T-helper 1 cell treated with Interleukin-12 subunit alpha and Interleukin-12 subunit beta and Interleukin-4 antibody, amounts not matched to agents 30 μg/mL and 1 μg/mL, for 36 hours (primary cell): ENCODE data around the gene EGFL7.
A peak's percentile ranks its signal among the peaks of the same experiment; 100 is the strongest.
"Not testable (repeated sequence)": the region's sequence is repeated elsewhere in the genome, so short reads cannot be mapped to it uniquely, and the experiment has no call there.

ENCODE experiments used
- H3K27ac Mint-ChIP-seq: one replicate; pipeline ENCODE4 v1.8.0; 2021; ENCODE audit warnings: mild to moderate bottlenecking, mixed read lengths
- H3K27me3 Mint-ChIP-seq: one replicate; pipeline ENCODE4 v1.8.0; 2021; ENCODE audit warnings: low read depth, mixed read lengths
- H3K36me3 Mint-ChIP-seq: one replicate; pipeline ENCODE4 v1.8.0; 2021; ENCODE audit warnings: low read depth, mixed read lengths
- H3K4me1 Mint-ChIP-seq: one replicate; pipeline ENCODE4 v1.8.0; 2021; ENCODE audit warnings: low read depth, mixed read lengths
- H3K4me3 Mint-ChIP-seq: one replicate; pipeline ENCODE4 v1.8.0; 2021; ENCODE audit warnings: mild to moderate bottlenecking, moderate library complexity, mixed read lengths
- H3K9me3 Mint-ChIP-seq: one replicate; pipeline ENCODE4 v1.8.0; 2021; ENCODE audit warnings: mixed read lengths

The EGFL7 gene

GRCh38 chr9:136695435-136695895 lies 32.7 kb downstream of the EGFL7 start:
- H3K9me3 Mint-ChIP-seq: no peaks in the 10 kb centered on the region
- no peak overlapping the region for H3K4me3 Mint-ChIP-seq
- H3K36me3 Mint-ChIP-seq: no peaks in the 10 kb centered on the region
- peaks cover 17% of the 10 kb centered on the region for H3K27me3 Mint-ChIP-seq
- peaks cover 12% of the 10 kb centered on the region for H3K4me1 Mint-ChIP-seq
- no peak overlapping the region for H3K27ac Mint-ChIP-seq

GRCh38 chr9:136695955-136696354 lies 33.2 kb downstream of the EGFL7 start:
- H3K4me3 Mint-ChIP-seq: no peak overlapping the region
- H3K4me1 Mint-ChIP-seq: peaks cover 13% of the 10 kb centered on the region
- H3K27ac Mint-ChIP-seq: no peak overlapping the region
- no peaks in the 10 kb centered on the region for H3K9me3 Mint-ChIP-seq
- H3K36me3 Mint-ChIP-seq: no peaks in the 10 kb centered on the region
- peaks cover 17% of the 10 kb centered on the region for H3K27me3 Mint-ChIP-seq

GRCh38 chr9:136696502-136696901 lies 33.8 kb downstream of the EGFL7 start:
- H3K9me3 Mint-ChIP-seq: no peaks in the 10 kb centered on the region
- H3K4me1 Mint-ChIP-seq: peaks cover 18% of the 10 kb centered on the region
- no peak overlapping the region for H3K27ac Mint-ChIP-seq
- no peak overlapping the region for H3K4me3 Mint-ChIP-seq
- H3K36me3 Mint-ChIP-seq: no peaks in the 10 kb centered on the region
- peaks cover 17% of the 10 kb centered on the region for H3K27me3 Mint-ChIP-seq

GRCh38 chr9:136697146-136697820 lies 34.6 kb downstream of the EGFL7 start:
- no peaks in the 10 kb centered on the region for H3K9me3 Mint-ChIP-seq
- peaks cover 21% of the 10 kb centered on the region for H3K4me1 Mint-ChIP-seq
- H3K36me3 Mint-ChIP-seq: no peaks in the 10 kb centered on the region
- peaks cover 20% of the 10 kb centered on the region for H3K27me3 Mint-ChIP-seq
- H3K4me3 Mint-ChIP-seq: no peak overlapping the region
- no peak overlapping the region for H3K27ac Mint-ChIP-seq

- H3K36me3 Mint-ChIP-seq: no peaks in the 10 kb centered on the region
- H3K9me3 Mint-ChIP-seq: no peaks in the 10 kb centered on the region
- H3K27me3 Mint-ChIP-seq: peaks cover 21% of the 10 kb centered on the region
- no peak overlapping the region for H3K27ac Mint-ChIP-seq
- H3K4me3 Mint-ChIP-seq: no peak overlapping the region
- H3K4me1 Mint-ChIP-seq: peaks cover 21% of the 10 kb centered on the region
These were observed 35.3 kb downstream of the EGFL7 start for GRCh38 chr9:136697821-136698526.

GRCh38 chr9:136698635-136699246 lies 36.0 kb downstream of the EGFL7 start:
- Mint-ChIP-seq H3K27me3 (peaks cover 21% of the 10 kb centered on the region), H3K4me1 (peaks cover 21% of the 10 kb centered on the region), H3K36me3 (no peaks in the 10 kb centered on the region), H3K27ac (no peak overlapping the region), H3K9me3 (no peaks in the 10 kb centered on the region), H3K4me3 (peak overlapping the region; percentile 53)

DNA sequence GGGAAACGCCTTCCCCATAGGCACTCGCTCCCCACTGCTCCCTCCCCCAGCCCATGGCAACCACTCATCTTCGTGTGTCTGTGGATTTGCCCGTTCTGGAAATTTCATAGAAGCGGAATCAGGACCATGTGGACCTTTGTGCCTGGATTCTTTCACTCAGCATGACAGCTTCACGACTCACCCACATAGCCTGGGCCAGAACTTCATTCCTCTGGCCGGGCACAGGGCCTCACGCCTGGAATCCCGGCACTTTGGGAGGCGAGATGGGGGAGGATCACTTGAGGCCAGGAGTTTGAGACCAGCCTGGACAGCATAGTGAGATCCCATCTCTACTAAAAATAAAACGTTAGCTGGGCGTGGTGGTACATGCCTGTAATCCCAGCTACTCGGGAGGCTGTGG lies 37.6 kb downstream of the EGFL7 start:
- Mint-ChIP-seq H3K27me3 (peaks cover 18% of the 10 kb centered on the region), H3K27ac (no peak overlapping the region), H3K36me3 (no peaks in the 10 kb centered on the region), H3K9me3 (no peaks in the 10 kb centered on the region), H3K4me1 (peaks cover 21% of the 10 kb centered on the region), H3K4me3 (no peak overlapping the region)

- no peaks in the 10 kb centered on the region for H3K36me3 Mint-ChIP-seq
- H3K4me1 Mint-ChIP-seq: peaks cover 21% of the 10 kb centered on the region
- H3K4me3 Mint-ChIP-seq: peak overlapping the region; percentile 80
- peaks cover 26% of the 10 kb centered on the region for H3K27me3 Mint-ChIP-seq
- H3K27ac Mint-ChIP-seq: peak overlapping the region; percentile 91
- no peaks in the 10 kb centered on the region for H3K9me3 Mint-ChIP-seq
These were observed 38.4 kb downstream of the EGFL7 start for GRCh38 chr9:136700959-136701667.

GRCh38 chr9:136701668-136702053 lies 38.9 kb downstream of the EGFL7 start:
- H3K9me3 Mint-ChIP-seq: no peaks in the 10 kb centered on the region

DNA sequence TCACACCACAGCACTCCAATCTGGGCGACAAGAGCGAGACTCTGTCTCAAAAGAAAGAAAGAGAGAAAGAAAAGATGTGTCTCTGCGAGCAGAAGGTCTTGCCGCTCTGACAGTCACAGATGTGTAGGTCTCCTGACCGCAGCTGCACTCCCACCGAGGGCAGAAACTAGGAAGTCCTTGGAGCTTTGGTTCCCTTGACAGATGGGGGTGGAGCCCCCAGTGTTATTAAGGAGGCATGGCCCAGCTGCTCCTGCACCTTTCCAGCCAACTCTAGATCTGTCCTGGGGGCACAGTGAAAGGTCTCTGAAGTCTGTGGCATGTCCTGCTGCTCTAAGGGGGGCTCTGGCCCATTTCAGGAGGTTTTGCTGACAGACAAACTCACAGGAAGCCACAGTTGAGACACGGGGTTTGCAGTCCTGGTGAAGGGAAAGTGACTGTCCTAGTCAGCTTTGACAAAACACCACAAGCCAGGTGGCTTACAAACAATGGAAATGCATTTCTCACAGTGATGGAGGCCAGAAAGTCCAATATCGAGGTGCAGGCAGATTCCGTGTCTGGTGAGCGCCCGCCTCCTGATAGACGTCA lies 40.7 kb downstream of the EGFL7 start:
- H3K36me3 Mint-ChIP-seq: no peaks in the 10 kb centered on the region
- no peak overlapping the region for H3K27ac Mint-ChIP-seq
- peaks cover 15% of the 10 kb centered on the region for H3K4me1 Mint-ChIP-seq
- no peaks in the 10 kb centered on the region for H3K9me3 Mint-ChIP-seq
- peaks cover 26% of the 10 kb centered on the region for H3K27me3 Mint-ChIP-seq
- no peak overlapping the region for H3K4me3 Mint-ChIP-seq

More at GRCh38 chr9:136701668-136702053, 38.9 kb downstream of the EGFL7 start:
- Mint-ChIP-seq H3K36me3 (no peaks in the 10 kb centered on the region), H3K27ac (peak overlapping the region; percentile 91), H3K4me3 (peak overlapping the region; percentile 80), H3K27me3 (peaks cover 26% of the 10 kb centered on the region), H3K4me1 (peaks cover 21% of the 10 kb centered on the region)

- H3K27me3 Mint-ChIP-seq: peaks cover 22% of the 10 kb centered on the region
- peaks cover 13% of the 10 kb centered on the region for H3K4me1 Mint-ChIP-seq
- H3K27ac Mint-ChIP-seq, H3K36me3 Mint-ChIP-seq, H3K4me3 Mint-ChIP-seq, H3K9me3 Mint-ChIP-seq: not testable (repeated sequence)
These were observed 42.0 kb downstream of the EGFL7 start for GRCh38 chr9:136704741-136705140.

GRCh38 chr9:136705564-136705963 lies 42.8 kb downstream of the EGFL7 start:
- Mint-ChIP-seq H3K4me1 (peaks cover 9% of the 10 kb centered on the region), H3K27me3 (peaks cover 25% of the 10 kb centered on the region), H3K4me3 (no peak overlapping the region), H3K27ac (no peak overlapping the region), H3K9me3 (no peaks in the 10 kb centered on the region), H3K36me3 (no peaks in the 10 kb centered on the region)

DNA sequence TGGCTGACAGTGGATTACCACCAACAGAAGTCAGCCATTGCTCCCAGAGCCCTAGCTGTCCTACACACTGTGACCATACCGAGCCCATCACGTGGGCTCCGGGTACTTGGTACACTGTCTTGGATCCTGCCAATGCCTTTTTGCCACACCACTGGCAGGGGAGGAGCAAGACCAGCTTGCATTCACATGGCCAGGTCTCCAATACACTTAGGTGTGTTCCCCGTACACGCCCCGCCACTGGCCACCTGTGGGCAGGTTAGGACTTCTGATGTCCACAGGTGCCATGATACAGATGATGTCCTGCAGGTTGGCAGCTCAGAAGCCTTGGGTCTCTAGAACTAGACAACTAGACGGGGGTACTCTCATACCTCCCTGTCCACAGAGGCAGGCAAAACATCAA lies 44.3 kb downstream of the EGFL7 start:
- peaks cover 6% of the 10 kb centered on the region for H3K4me1 Mint-ChIP-seq
- no peaks in the 10 kb centered on the region for H3K9me3 Mint-ChIP-seq
- H3K36me3 Mint-ChIP-seq: no peaks in the 10 kb centered on the region
- peaks cover 38% of the 10 kb centered on the region for H3K27me3 Mint-ChIP-seq
- H3K27ac Mint-ChIP-seq: no peak overlapping the region
- H3K4me3 Mint-ChIP-seq: no peak overlapping the region

- no peaks in the 10 kb centered on the region for H3K9me3 Mint-ChIP-seq
- peaks cover 6% of the 10 kb centered on the region for H3K4me1 Mint-ChIP-seq
- no peak overlapping the region for H3K4me3 Mint-ChIP-seq
- no peaks in the 10 kb centered on the region for H3K36me3 Mint-ChIP-seq
- H3K27ac Mint-ChIP-seq: no peak overlapping the region
- H3K27me3 Mint-ChIP-seq: peaks cover 34% of the 10 kb centered on the region
These were observed 45.3 kb downstream of the EGFL7 start for GRCh38 chr9:136707849-136708517.
